Mesendoderm (in vitro differentiated cells): ENCODE results near the gene UBR1.
"Not testable (repeated sequence)": the region's sequence is repeated elsewhere in the genome, so short reads cannot be mapped to it uniquely, and the experiment has no call there.

ENCODE experiments used
- DNase-seq: peaks from one replicate; pipeline ENCODE4 v3.0.0; 2013
- H2AK5ac ChIP-seq: 2 replicates; pipeline ENCODE4 v1.6.1; 2013; ENCODE audit warnings: low read length, inconsistent platforms
- H2BK120ac ChIP-seq: 2 replicates; pipeline ENCODE4 v1.6.1; 2013; ENCODE audit warnings: low read depth, mild to moderate bottlenecking, low read length, moderate library complexity, mixed read lengths
- H2BK15ac ChIP-seq: replicated peaks from 2 replicates; pipeline ENCODE4 v1.6.1; 2013; ENCODE audit warnings: low read depth, mild to moderate bottlenecking, moderate library complexity
- H2BK5ac ChIP-seq: 2 replicates; pipeline ENCODE4 v1.6.1; 2013; ENCODE audit warnings: low read length, inconsistent platforms
- H3K18ac ChIP-seq: 2 replicates; pipeline ENCODE4 v1.6.1; 2013; ENCODE audit warnings: mild to moderate bottlenecking, low read length, mixed read lengths
- H3K23ac ChIP-seq: one replicate; pipeline ENCODE4 v1.6.1; 2013; ENCODE audit warnings: low read length
- H3K27ac ChIP-seq: 2 replicates; pipeline ENCODE4 v1.5.1; 2013; ENCODE audit warnings: low read depth, mild to moderate bottlenecking, inconsistent platforms, low read length, moderate library complexity
- H3K27me3 ChIP-seq: 2 replicates; pipeline ENCODE4 v1.6.1; 2013; ENCODE audit warnings: low read length, control low read depth, mild to moderate bottlenecking, inconsistent platforms; ENCODE audit not compliant: insufficient read depth, poor library complexity
- H3K36me3 ChIP-seq: 2 replicates; pipeline ENCODE4 v1.6.1; 2013; ENCODE audit warnings: low read length, inconsistent platforms; ENCODE audit not compliant: control insufficient read depth, insufficient read depth
- H3K4ac ChIP-seq: one replicate; pipeline ENCODE4 v1.6.1; 2013; ENCODE audit warnings: low read depth, mild to moderate bottlenecking, low read length, moderate library complexity
- H3K4me1 ChIP-seq: 2 replicates; pipeline ENCODE4 v1.6.1; 2013; ENCODE audit warnings: low read depth, low read length, inconsistent platforms; ENCODE audit not compliant: control insufficient read depth
- H3K4me2 ChIP-seq: 2 replicates; pipeline ENCODE4 v1.6.1; 2013; ENCODE audit warnings: low read length
- H3K4me3 ChIP-seq: 2 replicates; pipeline ENCODE4 v1.5.1; 2013; ENCODE audit warnings: mild to moderate bottlenecking, low read length
- H3K56ac ChIP-seq: one replicate; pipeline ENCODE4 v1.6.1; 2013; ENCODE audit warnings: low read length
- H3K79me1 ChIP-seq: 2 replicates; pipeline ENCODE4 v1.6.1; 2013; ENCODE audit warnings: low read length, inconsistent platforms
- H3K79me2 ChIP-seq: 2 replicates; pipeline ENCODE4 v1.6.1; 2013; ENCODE audit warnings: mild to moderate bottlenecking, low read length; ENCODE audit not compliant: control insufficient read depth, insufficient read depth
- H3K9ac ChIP-seq: 2 replicates; pipeline ENCODE4 v1.6.1; 2013; ENCODE audit warnings: low read length, inconsistent platforms
- H4K5ac ChIP-seq: one replicate; pipeline ENCODE4 v1.6.1; 2013; ENCODE audit warnings: low read length
- H4K8ac ChIP-seq: one replicate; pipeline ENCODE4 v1.6.1; 2013; ENCODE audit warnings: low read depth, mild to moderate bottlenecking, control low read depth, low read length, moderate library complexity
- WGBS: extraction: QIAGEN DNeasy Blood & Tissue Kit; methylation state at CpG from one replicate; pipeline ENCODE4 v1.1.7; 2013; ENCODE audit warnings: low lambda C conversion rate, missing lambda C conversion rate; ENCODE audit not compliant: insufficient coverage; ENCODE audit errors: extremely low coverage; 5-methylcytosine and 5-hydroxymethylcytosine counted together

The UBR1 gene

DNA sequence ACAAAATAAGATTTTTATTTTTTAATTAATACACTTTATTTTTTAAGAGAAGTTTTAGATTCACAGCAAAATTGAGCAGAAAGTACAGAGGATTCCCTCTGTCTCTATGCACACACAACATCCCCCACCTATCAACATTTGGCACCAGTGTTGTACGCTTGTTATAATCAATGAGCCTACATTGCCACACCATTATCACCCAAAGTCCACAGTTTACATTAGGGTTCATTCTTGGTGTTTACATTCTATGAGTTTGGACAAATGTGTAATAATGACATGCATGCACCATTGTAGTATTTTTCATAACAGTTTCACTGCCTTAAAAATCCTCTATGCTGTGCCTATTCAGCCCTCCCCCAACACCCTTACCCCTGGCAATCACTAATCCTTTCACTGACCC lies 134.0 kb downstream of the UBR1 start:
- WGBS: no CpG with 5 or more reads among the region's 1 CpG
- no peaks in the 10 kb centered on the region for H3K27me3 ChIP-seq
- no peak overlapping the region for H3K4ac ChIP-seq
- no peak overlapping the region for H3K9ac ChIP-seq
- no peak overlapping the region for H4K8ac ChIP-seq
- H3K4me1 ChIP-seq: no peaks in the 10 kb centered on the region
- no peak overlapping the region for H2BK5ac ChIP-seq
- no peak overlapping the region for H3K56ac ChIP-seq
- H2BK15ac ChIP-seq: no peak overlapping the region
- H3K79me2 ChIP-seq: no peaks in the 10 kb centered on the region
- no peak for DNase-seq
- H4K5ac ChIP-seq: no peak overlapping the region
- H3K4me3 ChIP-seq: no peak overlapping the region
- H2BK120ac ChIP-seq: no peak overlapping the region
- H3K4me2 ChIP-seq: no peak overlapping the region
- H3K23ac ChIP-seq: no peak overlapping the region
- no peak overlapping the region for H3K18ac ChIP-seq
- H3K79me1 ChIP-seq: no peaks in the 10 kb centered on the region
- H2AK5ac ChIP-seq: no peak overlapping the region
- H3K36me3 ChIP-seq: peaks cover 1% of the 10 kb centered on the region
- H3K27ac ChIP-seq: no peak overlapping the region

DNA sequence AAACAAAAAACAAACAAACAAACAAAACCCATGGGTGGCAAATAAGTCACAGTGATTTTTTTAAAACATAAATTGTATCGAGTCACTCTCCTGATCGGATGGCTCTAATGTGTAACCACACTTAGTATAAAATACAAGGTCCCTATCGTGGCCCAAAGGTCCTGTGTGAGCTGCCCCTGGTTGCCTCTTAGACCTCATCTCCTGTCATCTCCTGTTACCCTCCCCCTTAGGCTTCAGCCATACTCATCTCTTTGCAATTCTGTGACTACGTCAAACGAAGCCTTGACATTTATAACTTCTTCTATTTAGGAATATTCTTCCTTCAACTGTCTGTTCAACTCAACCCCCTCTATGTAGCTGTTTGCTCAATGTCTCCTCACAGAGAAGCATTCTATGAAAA lies 141.4 kb downstream of the UBR1 start:
- Histone ChIP-seq H4K5ac (no peak overlapping the region), H2BK5ac (no peak overlapping the region), H3K79me1 (no peaks in the 10 kb centered on the region), H3K4me2 (no peak overlapping the region), H3K79me2 (no peaks in the 10 kb centered on the region), H2BK120ac (no peak overlapping the region), H3K18ac (no peak overlapping the region), H3K4me3 (no peak overlapping the region), H2AK5ac (no peak overlapping the region), H4K8ac (no peak overlapping the region), H3K4me1 (no peaks in the 10 kb centered on the region), H3K56ac (no peak overlapping the region), H3K36me3 (peaks cover 5% of the 10 kb centered on the region), H2BK15ac (no peak overlapping the region), H3K23ac (no peak overlapping the region), H3K9ac (no peak overlapping the region), H3K4ac (no peak overlapping the region), H3K27ac (no peak overlapping the region), H3K27me3 (no peaks in the 10 kb centered on the region)
- DNase-seq: no peak
- whole genome bisulfite sequencing: no CpG with 5 or more reads among the region's 5 CpGs

DNA sequence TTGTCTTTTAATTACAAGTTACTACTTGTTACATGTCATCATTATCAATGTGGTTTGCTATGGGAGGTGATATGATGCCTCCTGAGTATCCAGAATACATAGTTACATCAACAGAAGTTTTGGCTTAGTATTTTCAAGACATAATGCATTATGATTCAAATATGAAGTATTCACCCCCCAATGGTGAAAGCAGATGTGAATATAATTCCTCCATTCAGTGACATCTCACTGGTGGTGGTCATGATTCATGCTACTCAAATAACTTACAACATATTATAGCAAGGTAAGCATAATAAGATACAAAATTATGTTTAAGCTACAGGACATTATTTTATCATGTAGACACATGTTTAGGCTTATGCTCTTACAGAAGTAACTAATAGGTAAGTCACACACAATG lies 150.3 kb downstream of the UBR1 start:
- no peaks in the 10 kb centered on the region for H3K4me1 ChIP-seq
- H3K23ac ChIP-seq: no peak overlapping the region
- H3K56ac ChIP-seq: no peak overlapping the region
- no peak overlapping the region for H4K5ac ChIP-seq
- no peak overlapping the region for H2AK5ac ChIP-seq
- H2BK120ac ChIP-seq: no peak overlapping the region
- no peak overlapping the region for H3K18ac ChIP-seq
- H3K4me3 ChIP-seq: no peak overlapping the region
- no peak overlapping the region for H4K8ac ChIP-seq
- H3K4me2 ChIP-seq: no peak overlapping the region
- DNase-seq: no peak
- no peaks in the 10 kb centered on the region for H3K27me3 ChIP-seq
- H3K79me1 ChIP-seq: no peaks in the 10 kb centered on the region
- no peak overlapping the region for H2BK5ac ChIP-seq
- no peak overlapping the region for H3K4ac ChIP-seq
- no peaks in the 10 kb centered on the region for H3K79me2 ChIP-seq
- no peak overlapping the region for H3K27ac ChIP-seq
- peaks cover 7% of the 10 kb centered on the region for H3K36me3 ChIP-seq
- H2BK15ac ChIP-seq: no peak overlapping the region
- H3K9ac ChIP-seq: no peak overlapping the region

DNA sequence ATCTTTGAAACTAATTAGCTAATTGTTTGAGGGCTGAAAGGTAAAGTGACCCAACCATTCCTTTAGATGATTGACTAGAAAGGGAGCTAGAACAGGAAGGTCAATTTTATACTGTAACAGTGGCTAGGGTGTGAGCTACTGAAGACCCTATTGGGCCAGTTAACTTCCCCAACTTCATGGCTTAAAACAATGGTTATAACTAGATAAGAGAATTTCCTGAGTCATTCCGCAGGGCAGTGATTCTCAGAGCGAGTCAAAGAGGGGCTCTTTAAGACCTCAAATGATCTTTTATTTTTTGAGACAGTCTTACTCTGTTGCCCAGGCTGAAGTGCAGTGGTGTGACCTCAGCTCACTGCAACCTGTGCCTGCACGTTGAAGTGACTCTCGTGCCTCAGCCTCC lies 151.5 kb downstream of the UBR1 start:
- H2BK15ac ChIP-seq: no peak overlapping the region
- H3K4me1 ChIP-seq: no peaks in the 10 kb centered on the region
- no peak overlapping the region for H3K27ac ChIP-seq
- H3K27me3 ChIP-seq: no peaks in the 10 kb centered on the region
- no peak overlapping the region for H3K56ac ChIP-seq
- WGBS: no CpG with 5 or more reads among the region's 4 CpGs
- DNase-seq: no peak
- no peak overlapping the region for H2BK120ac ChIP-seq
- no peaks in the 10 kb centered on the region for H3K79me1 ChIP-seq
- no peak overlapping the region for H3K4me2 ChIP-seq
- H3K4ac ChIP-seq: no peak overlapping the region
- peaks cover 4% of the 10 kb centered on the region for H3K36me3 ChIP-seq
- H2BK5ac ChIP-seq: no peak overlapping the region
- no peak overlapping the region for H3K9ac ChIP-seq
- H2AK5ac ChIP-seq: no peak overlapping the region
- no peak overlapping the region for H3K18ac ChIP-seq
- H3K4me3 ChIP-seq: no peak overlapping the region
- no peak overlapping the region for H3K23ac ChIP-seq
- H4K8ac ChIP-seq: no peak overlapping the region
- no peak overlapping the region for H4K5ac ChIP-seq
- H3K79me2 ChIP-seq: no peaks in the 10 kb centered on the region

DNA sequence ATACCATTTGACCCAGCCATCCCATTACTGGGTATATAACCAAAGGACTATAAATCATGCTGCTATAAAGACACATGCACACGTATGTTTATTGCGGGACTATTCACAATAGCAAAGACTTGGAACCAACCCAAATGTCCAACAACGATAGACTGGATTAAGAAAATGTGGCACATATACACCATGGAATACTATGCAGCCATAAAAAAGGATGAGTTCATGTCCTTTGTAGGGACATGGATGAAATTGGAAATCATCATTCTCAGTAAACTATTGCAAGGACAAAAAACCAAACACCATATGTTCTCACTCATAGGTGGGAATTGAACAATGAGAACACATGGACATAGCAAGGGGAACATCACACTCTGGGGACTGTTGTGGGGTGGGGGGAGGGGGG lies 156.9 kb downstream of the UBR1 start:
- H4K8ac ChIP-seq, H3K4ac ChIP-seq, DNase-seq, H3K4me3 ChIP-seq, H2BK15ac ChIP-seq, H2BK120ac ChIP-seq, H3K79me2 ChIP-seq, H3K4me2 ChIP-seq, H2AK5ac ChIP-seq, H3K79me1 ChIP-seq, H3K4me1 ChIP-seq, H3K27me3 ChIP-seq, H3K36me3 ChIP-seq, H2BK5ac ChIP-seq, H3K56ac ChIP-seq, H3K23ac ChIP-seq, H3K9ac ChIP-seq, H4K5ac ChIP-seq, H3K27ac ChIP-seq, H3K18ac ChIP-seq: not testable (repeated sequence)
- WGBS: no CpG with 5 or more reads among the region's 3 CpGs

DNA sequence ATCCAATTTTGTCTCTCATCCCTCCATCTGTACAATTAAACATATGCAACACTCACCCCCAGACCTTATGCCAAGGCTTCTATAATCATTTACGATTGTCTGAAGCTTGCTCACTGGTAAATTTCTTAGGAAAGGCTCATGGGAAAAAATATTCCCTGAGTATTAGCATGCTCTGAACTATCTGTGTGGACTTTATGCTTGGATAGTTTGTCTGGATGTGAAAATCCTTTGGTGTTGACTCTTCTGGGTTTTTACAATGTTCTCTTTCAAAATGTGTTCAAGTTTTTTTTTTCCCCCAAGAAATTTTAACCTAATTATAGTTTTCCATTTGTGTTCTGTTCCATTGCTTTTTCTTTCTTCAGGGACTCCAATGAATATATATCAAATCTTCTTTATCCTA lies 165.3 kb downstream of the UBR1 start:
- Histone ChIP-seq H3K18ac (no peak overlapping the region), H2AK5ac (no peak overlapping the region), H4K8ac (no peak overlapping the region), H3K4me1 (no peaks in the 10 kb centered on the region), H3K27me3 (no peaks in the 10 kb centered on the region), H4K5ac (no peak overlapping the region), H3K23ac (no peak overlapping the region), H3K4me3 (no peak overlapping the region), H2BK5ac (no peak overlapping the region), H3K4ac (no peak overlapping the region), H3K79me1 (no peaks in the 10 kb centered on the region), H2BK120ac (no peak overlapping the region), H3K9ac (no peak overlapping the region), H3K27ac (no peak overlapping the region), H3K4me2 (no peak overlapping the region), H3K79me2 (no peaks in the 10 kb centered on the region), H2BK15ac (no peak overlapping the region), H3K36me3 (peaks cover 3% of the 10 kb centered on the region), H3K56ac (no peak overlapping the region)
- no peak for DNase-seq
- no CpG with 5 or more reads among the region's 1 CpG for WGBS
